DOHH2 (cell line): Measurements from ENCODE around the gene HMGXB3.

ENCODE experiments used
- H3F3A ChIP-seq: fragments of 200-600 bp; sonication (generic), shearing (Covaris generic); 2 replicates; pipeline ENCODE4 v1.6.0; 2016; ENCODE audit warnings: antibody characterized with exemption, mild to moderate bottlenecking; ENCODE audit not compliant: control insufficient read depth, insufficient read depth
- H3K27ac ChIP-seq: fragments of 200-600 bp; sonication (generic); 2 replicates; pipeline ENCODE4 v1.5.1; 2014; ENCODE audit warnings: low read depth, mild to moderate bottlenecking, low read length, moderate library complexity
- H3K27me3 ChIP-seq: fragments of 200-600 bp; sonication (generic); 2 replicates; pipeline ENCODE4 v1.6.1; 2014; ENCODE audit warnings: mild to moderate bottlenecking, low read length, mixed read lengths; ENCODE audit not compliant: control insufficient read depth
- H3K36me3 ChIP-seq: fragments of 200-600 bp; sonication (generic); 2 replicates; pipeline ENCODE4 v1.6.1; 2014; ENCODE audit warnings: mild to moderate bottlenecking, low read length, moderate library complexity, mixed read lengths; ENCODE audit not compliant: control insufficient read depth
- H3K4me1 ChIP-seq: fragments of 200-600 bp; sonication (generic); 2 replicates; pipeline ENCODE4 v1.6.1; 2014; ENCODE audit warnings: mild to moderate bottlenecking, low read length, mixed read lengths; ENCODE audit not compliant: control insufficient read depth
- H3K4me2 ChIP-seq: fragments of 200-600 bp; sonication (generic); 2 replicates; pipeline ENCODE4 v1.6.0; 2014; ENCODE audit warnings: mild to moderate bottlenecking, low read length, moderate library complexity
- H3K4me3 ChIP-seq: fragments of 200-600 bp; sonication (generic); 2 replicates; pipeline ENCODE4 v1.5.1; 2014; ENCODE audit warnings: mild to moderate bottlenecking, low read length, mixed read lengths
- H3K79me2 ChIP-seq: fragments of 200-600 bp; sonication (generic); 2 replicates; pipeline ENCODE4 v1.6.1; 2014; ENCODE audit warnings: mild to moderate bottlenecking, low read length, mixed read lengths; ENCODE audit not compliant: control insufficient read depth
- H3K9me2 ChIP-seq: fragments of 200-600 bp; sonication (generic); replicated peaks from 2 replicates; pipeline ENCODE4 v1.6.1; 2014; ENCODE audit warnings: mild to moderate bottlenecking, low read length, mixed read lengths; ENCODE audit not compliant: control insufficient read depth
- H3K9me3 ChIP-seq: fragments of 200-600 bp; sonication (generic); 2 replicates; pipeline ENCODE4 v1.6.1; 2014; ENCODE audit warnings: antibody characterized with exemption, low read length, mixed read lengths; ENCODE audit not compliant: control insufficient read depth, insufficient read depth
- H4K20me1 ChIP-seq: fragments of 200-600 bp; sonication (generic); 2 replicates; pipeline ENCODE4 v1.6.0; 2014; ENCODE audit warnings: low read depth, mild to moderate bottlenecking, antibody characterized with exemption, low read length, moderate library complexity; ENCODE audit not compliant: control insufficient read depth, insufficient read depth
- CTCF ChIP-seq: fragments of 200-600 bp; sonication (generic); IDR thresholded peaks from one replicate; pipeline ENCODE4 v1.5.1; 2014; ENCODE audit warnings: antibody characterized with exemption, mild to moderate bottlenecking, low read depth, low read length; ENCODE audit not compliant: poor library complexity, severe bottlenecking
- EZH2phosphoT487 ChIP-seq: fragments of 200-600 bp; sonication (generic); IDR thresholded peaks from 2 replicates; pipeline ENCODE4 v1.6.1; 2017; ENCODE audit warnings: borderline replicate concordance, mild to moderate bottlenecking, antibody characterized with exemption, low read length, moderate library complexity, mixed read lengths

The HMGXB3 gene

GRCh38 chr5:150073086-150073625, 72.6 kb downstream of the HMGXB3 start:
- H3K9me2 ChIP-seq = no peaks in the 10 kb centered on the region
- peaks cover 13% of the 10 kb centered on the region; the same call in 1 of the 2 replicates for H3K27me3 ChIP-seq
- H3K4me2 ChIP-seq = no peak overlapping the region
- H3K79me2 ChIP-seq = no peaks in the 10 kb centered on the region
- H3K4me3 ChIP-seq = no peak overlapping the region
- H3K36me3 ChIP-seq = no peaks in the 10 kb centered on the region
- H4K20me1 ChIP-seq = no peaks in the 10 kb centered on the region
- TF ChIP-seq EZH2phosphoT487 (no peak), CTCF (no peak)
- no peaks in the 10 kb centered on the region for H3F3A ChIP-seq
- H3K4me1 ChIP-seq = no peaks in the 10 kb centered on the region
- H3K27ac ChIP-seq = no peak overlapping the region
- H3K9me3 ChIP-seq = no peaks in the 10 kb centered on the region

GRCh38 chr5:150073677-150074076, 73.1 kb downstream of the HMGXB3 start:
- no peaks in the 10 kb centered on the region for H3F3A ChIP-seq
- no peak overlapping the region for H3K4me2 ChIP-seq
- no peaks in the 10 kb centered on the region for H3K36me3 ChIP-seq

GRCh38 chr5:150075233-150075632, 74.7 kb downstream of the HMGXB3 start:
- Histone ChIP-seq H3K4me2 (no peak overlapping the region), H3K27me3 (peaks cover 13% of the 10 kb centered on the region; the same call in 1 of the 2 replicates), H3K27ac (no peak overlapping the region), H3F3A (no peaks in the 10 kb centered on the region), H3K79me2 (no peaks in the 10 kb centered on the region), H3K4me1 (no peaks in the 10 kb centered on the region), H4K20me1 (no peaks in the 10 kb centered on the region), H3K36me3 (no peaks in the 10 kb centered on the region), H3K9me2 (no peaks in the 10 kb centered on the region), H3K4me3 (no peak overlapping the region), H3K9me3 (no peaks in the 10 kb centered on the region)
- TF ChIP-seq EZH2phosphoT487 (no peak), CTCF (no peak)

More at GRCh38 chr5:150073677-150074076, 73.1 kb downstream of the HMGXB3 start:
- H3K4me3 ChIP-seq = no peak overlapping the region
- no peaks in the 10 kb centered on the region for H4K20me1 ChIP-seq
- H3K27ac ChIP-seq = no peak overlapping the region
- H3K79me2 ChIP-seq = no peaks in the 10 kb centered on the region
- H3K9me3 ChIP-seq = no peaks in the 10 kb centered on the region
- peaks cover 13% of the 10 kb centered on the region; the same call in 1 of the 2 replicates for H3K27me3 ChIP-seq
- no peaks in the 10 kb centered on the region for H3K9me2 ChIP-seq
- no peak for TF ChIP-seq CTCF
- no peak for TF ChIP-seq EZH2phosphoT487
- no peaks in the 10 kb centered on the region for H3K4me1 ChIP-seq
